ENCODE data around the gene EFCAB6.

The EFCAB6 gene

DNA sequence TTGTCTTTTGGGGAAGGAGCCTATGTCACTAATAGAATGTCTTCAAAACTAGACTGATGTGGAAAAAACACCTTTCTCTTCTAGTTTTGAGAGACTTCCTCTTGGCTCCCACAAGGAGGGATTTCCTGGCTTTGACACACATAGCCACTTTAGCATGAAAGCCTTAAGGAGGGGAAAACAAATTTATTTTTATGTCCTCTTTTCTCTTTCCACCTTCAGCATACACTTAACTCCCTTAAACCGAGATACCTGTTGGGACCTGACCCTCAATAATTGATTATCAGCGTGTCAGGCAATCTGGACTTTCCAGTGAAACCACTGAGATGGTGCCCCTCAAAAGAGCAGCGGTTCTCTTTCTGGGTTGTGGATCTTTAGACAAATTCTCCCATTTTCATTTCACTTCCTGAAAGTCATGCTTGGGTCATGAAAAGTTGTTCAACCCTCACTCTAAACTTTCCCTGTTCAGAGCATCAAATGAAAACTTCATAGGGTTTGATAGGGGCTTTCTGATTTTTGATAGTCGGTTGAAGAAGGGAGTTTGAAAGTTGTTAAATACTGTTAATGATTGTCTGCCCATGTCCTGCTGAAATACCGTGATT, 9.1 kb downstream of the EFCAB6 start:
- no peak for TF ChIP-seq FOXM1 (IDR thresholded peaks at IDR 0.05; ENCODE audit: borderline replicate concordance, low read depth)
- TF ChIP-seq TAF1 (IDR thresholded peaks at IDR 0.05; ENCODE audit: low read depth), result no peak
- no peak for TF ChIP-seq ZBTB7A (IDR thresholded peaks at IDR 0.05; ENCODE audit: low read depth)
- TF ChIP-seq YY1 (IDR thresholded peaks at IDR 0.05; ENCODE audit: low read depth), result no peak
- TF ChIP-seq, protein P1, sequence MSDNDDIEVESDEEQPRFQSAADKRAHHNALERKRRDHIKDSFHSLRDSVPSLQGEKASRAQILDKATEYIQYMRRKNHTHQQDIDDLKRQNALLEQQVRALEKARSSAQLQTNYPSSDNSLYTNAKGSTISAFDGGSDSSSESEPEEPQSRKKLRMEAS (IDR thresholded peaks at IDR 0.05), result no peak
- no peak for TF ChIP-seq CREB1 (IDR thresholded peaks at IDR 0.05; ENCODE audit: low read depth)
- TF ChIP-seq EP300 (IDR thresholded peaks at IDR 0.05; ENCODE audit: borderline replicate concordance), result no peak

GRCh38 chr22:43800970-43801369, 11.1 kb downstream of the EFCAB6 start:
- TF ChIP-seq TEAD4 (IDR thresholded peaks at IDR 0.05) (no peak), CREB1 (IDR thresholded peaks at IDR 0.05; ENCODE audit: low read depth) (no peak), FOXM1 (IDR thresholded peaks at IDR 0.05; ENCODE audit: borderline replicate concordance, low read depth) (no peak), NFIC (IDR thresholded peaks at IDR 0.05) (no peak), EP300 (IDR thresholded peaks at IDR 0.05; ENCODE audit: borderline replicate concordance) (no peak), RAD21 (IDR thresholded peaks at IDR 0.05; ENCODE audit: low read depth) (no peak), YY1 (IDR thresholded peaks at IDR 0.05; ENCODE audit: low read depth) (no peak), ZBTB7A (IDR thresholded peaks at IDR 0.05; ENCODE audit: low read depth) (no peak), TCF12 (IDR thresholded peaks at IDR 0.05; ENCODE audit: low read depth) (no peak), CEBPB (IDR thresholded peaks at IDR 0.05) (no peak), REST (IDR thresholded peaks at IDR 0.05; ENCODE audit: low read depth) (no peak), EGR1 (IDR thresholded peaks at IDR 0.05) (no peak), TAF1 (IDR thresholded peaks at IDR 0.05; ENCODE audit: low read depth) (no peak)
- TF ChIP-seq, protein P1 (IDR thresholded peaks at IDR 0.05), result no peak
- TF ChIP-seq, protein P2, sequence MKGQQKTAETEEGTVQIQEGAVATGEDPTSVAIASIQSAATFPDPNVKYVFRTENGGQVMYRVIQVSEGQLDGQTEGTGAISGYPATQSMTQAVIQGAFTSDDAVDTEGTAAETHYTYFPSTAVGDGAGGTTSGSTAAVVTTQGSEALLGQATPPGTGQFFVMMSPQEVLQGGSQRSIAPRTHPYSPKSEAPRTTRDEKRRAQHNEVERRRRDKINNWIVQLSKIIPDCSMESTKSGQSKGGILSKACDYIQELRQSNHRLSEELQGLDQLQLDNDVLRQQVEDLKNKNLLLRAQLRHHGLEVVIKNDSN (IDR thresholded peaks at IDR 0.05), result no peak

- TF ChIP-seq TAF1 (IDR thresholded peaks at IDR 0.05; ENCODE audit: low read depth) (no peak), RAD21 (IDR thresholded peaks at IDR 0.05; ENCODE audit: low read depth) (no peak), ZBTB7A (IDR thresholded peaks at IDR 0.05; ENCODE audit: low read depth) (no peak), CEBPB (IDR thresholded peaks at IDR 0.05) (no peak), REST (IDR thresholded peaks at IDR 0.05; ENCODE audit: low read depth) (no peak), NFIC (IDR thresholded peaks at IDR 0.05) (no peak), TCF12 (IDR thresholded peaks at IDR 0.05; ENCODE audit: low read depth) (no peak), EP300 (IDR thresholded peaks at IDR 0.05; ENCODE audit: borderline replicate concordance) (no peak), TEAD4 (IDR thresholded peaks at IDR 0.05) (no peak), FOXM1 (IDR thresholded peaks at IDR 0.05; ENCODE audit: borderline replicate concordance, low read depth) (no peak), EGR1 (IDR thresholded peaks at IDR 0.05) (no peak), YY1 (IDR thresholded peaks at IDR 0.05; ENCODE audit: low read depth) (no peak), CREB1 (IDR thresholded peaks at IDR 0.05; ENCODE audit: low read depth) (no peak)
- TF ChIP-seq, protein P2 (IDR thresholded peaks at IDR 0.05), result no peak
- TF ChIP-seq, protein P1 (IDR thresholded peaks at IDR 0.05), result no peak
Observed at GRCh38 chr22:43798492-43798891, 13.6 kb downstream of the EFCAB6 start.

- TF ChIP-seq RAD21 (IDR thresholded peaks at IDR 0.05; ENCODE audit: low read depth) (peak; percentile 33; the same call in 1 of the 2 replicates), TCF12 (IDR thresholded peaks at IDR 0.05; ENCODE audit: low read depth) (no peak), EGR1 (IDR thresholded peaks at IDR 0.05) (no peak)
Observed at GRCh38 chr22:43796567-43796966, 15.5 kb downstream of the EFCAB6 start.

- TF ChIP-seq EP300 (IDR thresholded peaks at IDR 0.05; ENCODE audit: borderline replicate concordance) (no peak), EGR1 (IDR thresholded peaks at IDR 0.05) (no peak), CEBPB (IDR thresholded peaks at IDR 0.05) (no peak), FOXM1 (IDR thresholded peaks at IDR 0.05; ENCODE audit: borderline replicate concordance, low read depth) (no peak), TCF12 (IDR thresholded peaks at IDR 0.05; ENCODE audit: low read depth) (no peak), REST (IDR thresholded peaks at IDR 0.05; ENCODE audit: low read depth) (no peak), RAD21 (IDR thresholded peaks at IDR 0.05; ENCODE audit: low read depth) (no peak), TAF1 (IDR thresholded peaks at IDR 0.05; ENCODE audit: low read depth) (no peak), CREB1 (IDR thresholded peaks at IDR 0.05; ENCODE audit: low read depth) (no peak), ZBTB7A (IDR thresholded peaks at IDR 0.05; ENCODE audit: low read depth) (no peak)
- TF ChIP-seq, protein P1 (IDR thresholded peaks at IDR 0.05), result no peak
- TF ChIP-seq, protein P2 (IDR thresholded peaks at IDR 0.05), result no peak
Observed at GRCh38 chr22:43795320-43795719, 16.8 kb downstream of the EFCAB6 start.

All from Ishikawa (cell line).